ENCODE measurements around the gene SMIM5.

SMIM5 gene

DNA sequence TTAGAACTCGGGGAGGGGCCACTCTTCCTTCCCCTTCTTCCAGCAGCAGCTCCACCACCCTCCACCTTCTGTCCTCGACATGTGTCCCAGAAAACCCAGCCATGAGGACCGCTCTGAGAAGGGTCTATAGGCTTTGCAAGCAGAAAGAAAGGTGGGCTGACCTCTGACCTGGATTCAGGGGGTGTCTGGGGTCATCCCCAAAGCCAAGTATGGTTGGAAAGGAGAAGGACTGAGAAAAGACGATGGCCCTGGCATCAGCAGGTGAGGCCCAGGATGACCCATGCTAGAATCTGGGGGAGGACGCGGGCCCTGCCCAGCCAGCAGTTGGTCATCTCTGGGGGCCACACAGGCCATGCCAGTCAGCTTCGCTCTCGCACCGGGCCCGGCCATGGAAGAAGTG lies 6.1 kb upstream of the SMIM5 start:
- Histone ChIP-seq H3K4me1 (no peaks in the 10 kb centered on the region), H3K27ac (no peak overlapping the region), H3K9me3 (no peaks in the 10 kb centered on the region), H3K4me3 (no peak overlapping the region), H3K36me3 (peaks cover 0 to 86% (median 17%) of the 10 kb centered on the region in 3 donors), H3K27me3 (no peaks in the 10 kb centered on the region)
- TF ChIP-seq CTCF (IDR thresholded peaks at IDR 0.05), result no peak
- intact Hi-C loops (cut with DNase I; ENCODE audit: low total_unique reads), result no loop called here
- DNase-seq, result no peak

DNA sequence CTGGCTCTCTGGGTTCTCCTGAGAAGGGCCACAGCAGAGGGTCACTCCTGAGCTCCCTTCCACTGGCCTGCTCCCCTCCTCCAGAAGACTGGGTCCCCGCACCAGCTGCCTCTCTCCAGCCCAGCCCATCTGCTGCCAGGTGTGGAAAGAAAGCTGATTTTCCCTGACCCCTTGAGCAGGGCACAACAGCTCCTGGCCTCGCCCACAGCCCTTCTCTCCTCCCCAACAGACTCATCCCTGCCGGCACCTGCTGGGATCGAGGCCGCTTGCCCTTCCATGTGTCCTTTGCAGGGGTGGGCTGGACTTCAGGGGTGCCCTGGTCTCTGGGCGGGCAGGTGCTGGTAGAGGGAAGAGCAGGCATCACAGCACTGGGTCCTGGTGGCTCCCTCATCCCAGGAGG lies 4.8 kb upstream of the SMIM5 start:
- peaks cover 0 to 74% (median 17%) of the 10 kb centered on the region in 3 donors for H3K36me3 ChIP-seq
- DNase-seq, result no peak
- H3K4me3 ChIP-seq, result no peak overlapping the region
- H3K4me1 ChIP-seq, result peaks cover 2 to 13% (median 10%) of the 10 kb centered on the region in 4 donors
- no peaks in the 10 kb centered on the region for H3K27me3 ChIP-seq
- H3K9me3 ChIP-seq, result no peaks in the 10 kb centered on the region
- intact Hi-C loops (cut with DNase I; ENCODE audit: low total_unique reads), result no loop called here
- TF ChIP-seq CTCF (IDR thresholded peaks at IDR 0.05), result no peak
- no peak overlapping the region for H3K27ac ChIP-seq

DNA sequence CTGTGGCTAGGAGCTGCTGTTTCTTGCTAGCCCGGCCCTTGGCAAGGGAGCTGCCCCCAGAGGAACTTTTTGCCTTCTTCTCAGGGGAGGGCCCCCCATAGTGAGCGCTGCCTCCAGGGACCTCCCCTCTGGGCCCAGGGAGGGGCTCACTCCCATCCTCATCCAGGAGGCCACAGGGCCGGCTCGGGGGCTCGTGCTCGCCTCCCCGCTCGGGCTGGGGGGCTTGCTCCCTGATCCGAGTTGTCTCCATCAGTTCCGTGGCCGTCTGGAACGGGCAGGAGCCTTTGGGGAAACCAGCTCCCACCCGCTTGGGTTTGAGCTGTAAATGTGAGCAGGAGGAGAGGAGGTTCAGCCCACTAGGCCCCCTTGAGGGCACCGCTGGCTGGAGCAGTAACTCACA lies 4.1 kb upstream of the SMIM5 start:
- intact Hi-C loops (cut with DNase I; ENCODE audit: low total_unique reads), result no loop called here

DNA sequence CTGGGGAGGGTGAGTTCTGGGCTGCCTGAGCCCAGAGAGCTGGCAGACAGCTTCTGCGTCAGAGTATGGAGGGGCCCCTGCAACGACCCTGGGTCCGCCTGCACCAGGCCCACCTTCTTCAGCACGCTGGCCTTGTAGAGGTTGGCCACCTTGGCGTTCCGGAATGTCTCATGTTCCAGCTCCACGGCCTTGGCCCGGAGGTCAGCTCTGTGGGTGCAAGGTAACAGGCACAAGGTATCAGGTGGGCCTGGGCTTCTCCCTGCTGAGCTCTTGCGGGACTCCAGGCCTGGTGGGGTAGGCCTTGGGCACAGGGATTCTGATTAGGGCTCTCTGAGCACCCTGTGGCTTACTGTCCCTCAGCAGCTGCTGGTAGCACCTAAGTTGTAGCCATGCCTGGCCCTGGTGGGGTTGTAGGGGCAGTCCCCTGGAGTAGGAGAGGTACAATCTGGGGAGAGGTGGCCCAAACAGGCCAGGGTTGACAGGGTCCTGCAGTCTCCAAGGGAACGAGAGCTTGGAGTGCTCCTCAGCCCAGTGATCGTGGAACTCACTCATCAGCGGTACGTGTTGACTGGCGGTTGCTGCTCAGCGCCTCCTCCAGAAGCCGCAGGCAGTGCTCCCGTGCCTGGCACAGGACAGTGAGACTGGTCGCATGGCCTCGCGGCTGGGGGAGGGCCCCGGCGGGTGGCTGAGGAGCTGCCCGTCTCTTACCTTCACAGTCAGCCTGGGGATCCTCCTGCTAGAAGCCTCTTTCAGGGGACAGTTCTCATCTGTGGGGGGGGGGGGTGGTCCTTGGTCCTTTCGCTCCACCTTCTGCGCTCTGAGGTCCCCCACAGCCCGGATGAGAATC lies 2.9 kb upstream of the SMIM5 start:
- H3K36me3 ChIP-seq, result peaks cover 0 to 55% (median 12%) of the 10 kb centered on the region in 3 donors
- DNase-seq, result no peak
- intact Hi-C loops (cut with DNase I; ENCODE audit: low total_unique reads), result loop anchor here (5.0 kb wide), 1 partner anchor 37 kb away; the partner anchor contains the start of genes RECQL5 and SAP30BP
- TF ChIP-seq CTCF (IDR thresholded peaks at IDR 0.05), result no peak
- no peaks in the 10 kb centered on the region for H3K27me3 ChIP-seq
- H3K27ac ChIP-seq, result no peak overlapping the region
- H3K4me1 ChIP-seq, result peaks cover 10 to 27% (median 20%) of the 10 kb centered on the region in 4 donors
- H3K4me3 ChIP-seq, result no peak overlapping the region
- H3K9me3 ChIP-seq, result no peaks in the 10 kb centered on the region

More for the DNA sequence above, 4.1 kb upstream of the SMIM5 start:
- no peak overlapping the region for H3K4me3 ChIP-seq
- TF ChIP-seq CTCF (IDR thresholded peaks at IDR 0.05), result no peak
- DNase-seq, result no peak
- H3K27ac ChIP-seq, result no peak overlapping the region
- peaks cover 9 to 20% (median 18%) of the 10 kb centered on the region in 4 donors for H3K4me1 ChIP-seq
- no peaks in the 10 kb centered on the region for H3K27me3 ChIP-seq
- no peaks in the 10 kb centered on the region for H3K9me3 ChIP-seq
- H3K36me3 ChIP-seq, result peaks cover 0 to 67% (median 17%) of the 10 kb centered on the region in 3 donors

- H3K27ac ChIP-seq, result no peak overlapping the region
- intact Hi-C loops (cut with DNase I; ENCODE audit: low total_unique reads), result loop anchor here (5.0 kb wide), 1 partner anchor 36 kb away; the partner anchor contains the start of genes RECQL5 and SAP30BP
- DNase-seq, result no peak
- H3K4me3 ChIP-seq, result no peak overlapping the region
- no peaks in the 10 kb centered on the region for H3K9me3 ChIP-seq
- H3K36me3 ChIP-seq, result peaks cover 0 to 47% (median 3%) of the 10 kb centered on the region in 3 donors
- H3K4me1 ChIP-seq, result peaks cover 10 to 27% (median 20%) of the 10 kb centered on the region in 4 donors
- H3K27me3 ChIP-seq, result no peaks in the 10 kb centered on the region
- TF ChIP-seq CTCF (IDR thresholded peaks at IDR 0.05), result no peak
These were observed 1.9 kb upstream of the SMIM5 start for GRCh38 chr17:75631353-75631752.
